NCI-H2107 treated with DMSO at 0.1 percent for 48 hours (cell line): ENCODE data around the gene UBE2G2.
A peak's percentile ranks its signal among the peaks of the same experiment; 100 is the strongest.

ENCODE experiments used
- DNase-seq: peaks from one replicate; lab custom pipeline; 2025; ENCODE audit not compliant: unreplicated experiment; lab: John Stamatoyannopoulos, UW

UBE2G2 gene

DNA sequence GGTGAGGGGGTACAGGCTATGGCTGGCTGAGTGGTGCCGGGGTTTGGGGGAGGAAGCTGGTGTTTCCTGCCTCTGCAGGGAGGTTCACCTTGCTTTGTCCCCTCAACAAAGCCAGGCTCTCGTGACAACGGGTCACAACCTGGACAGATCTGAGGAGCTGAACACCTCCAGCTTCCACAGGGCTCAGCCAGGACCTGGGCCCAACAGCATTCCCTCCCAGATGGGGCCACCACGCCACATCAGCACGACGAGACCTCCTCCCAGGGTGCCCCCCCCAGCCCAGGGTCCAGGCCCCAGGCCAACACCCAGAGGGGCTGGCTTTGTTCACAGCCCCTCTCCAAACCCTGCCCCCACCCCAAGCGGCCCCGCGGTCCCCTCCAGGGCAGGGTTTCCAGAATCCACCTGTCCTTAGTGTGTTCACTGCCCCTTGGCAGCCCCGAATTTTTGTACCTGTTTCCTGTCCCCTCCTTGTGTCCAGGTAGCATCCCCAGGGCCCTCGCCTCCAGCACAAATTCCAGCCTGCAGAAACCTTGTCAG, 34.7 kb downstream of the UBE2G2 start:
- DNase-seq: no peak

DNA sequence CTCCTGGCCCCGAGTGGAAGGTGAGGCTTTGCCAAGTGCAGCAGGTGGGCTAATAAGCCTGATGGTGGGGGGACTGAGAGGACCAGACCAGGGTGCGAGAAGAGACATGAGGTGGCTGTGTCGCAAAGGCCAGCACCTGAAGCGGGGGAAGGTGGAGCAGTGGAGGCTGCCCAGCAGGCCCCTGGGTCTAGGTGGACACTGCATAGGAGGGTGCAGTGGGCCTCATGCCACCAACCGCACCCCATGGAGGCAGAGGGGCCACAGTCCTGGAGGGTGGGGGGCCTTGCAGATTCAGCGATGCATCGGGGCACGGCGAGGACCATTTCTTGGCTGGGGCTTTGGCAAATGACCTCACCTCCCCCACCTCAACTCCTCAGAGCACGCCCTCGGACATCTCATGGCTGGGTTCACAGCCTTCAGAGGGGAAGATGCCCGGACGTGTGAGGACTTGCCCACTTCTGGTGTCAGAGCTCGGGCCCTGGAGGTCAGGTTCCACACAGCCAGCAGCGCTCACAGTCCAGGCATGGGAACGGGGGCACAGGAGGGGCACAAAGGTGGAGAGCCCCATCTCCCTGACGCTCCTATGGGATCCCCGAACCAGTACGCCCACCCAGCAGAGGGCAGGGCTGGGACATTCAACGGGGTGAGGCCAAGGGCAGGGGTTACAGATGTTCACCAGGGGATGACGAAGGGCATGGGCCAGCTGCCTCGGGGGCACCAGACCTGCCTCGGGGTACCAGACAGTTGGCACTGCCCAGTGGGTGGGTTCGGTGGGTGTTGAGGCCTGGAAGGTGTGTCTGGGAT, 35.4 kb downstream of the UBE2G2 start:
- no peak for DNase-seq

DNA sequence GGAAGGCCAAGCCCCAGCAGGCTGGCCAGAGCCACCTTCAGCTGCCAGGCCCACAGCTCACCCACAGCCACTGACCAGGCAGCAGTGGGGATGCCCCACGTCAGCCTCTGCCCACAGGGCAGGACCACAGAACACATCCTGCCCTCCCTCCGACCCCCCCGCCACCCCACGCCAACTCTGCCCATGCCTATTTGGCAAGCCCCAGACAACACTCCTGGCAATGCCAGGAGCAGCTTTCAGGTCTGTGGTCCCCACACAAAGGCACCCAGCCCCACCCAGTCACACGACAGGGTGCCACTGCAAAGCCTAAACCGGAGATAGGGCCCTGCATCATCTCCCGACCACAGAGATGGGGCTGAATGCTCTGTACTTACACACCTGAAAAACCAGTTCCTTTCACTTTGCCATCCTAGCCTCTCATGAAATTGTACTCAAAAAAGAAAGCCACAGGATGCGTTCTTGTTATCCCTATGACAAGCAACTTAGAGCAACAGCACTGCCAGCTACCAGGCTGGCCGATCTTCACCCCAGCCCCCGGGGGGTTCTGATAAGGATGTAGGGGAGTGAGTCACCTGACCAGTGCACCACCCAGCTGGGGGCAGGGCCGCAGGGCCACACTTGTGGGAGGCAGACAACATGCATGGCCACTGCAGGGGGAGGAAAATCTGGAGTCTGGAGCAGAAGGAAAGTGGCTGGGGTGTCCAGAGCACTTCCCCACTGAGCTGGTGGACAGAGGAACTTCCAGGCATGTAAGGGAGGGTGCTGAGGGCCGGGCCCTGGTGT, 36.2 kb downstream of the UBE2G2 start:
- peak; percentile 53 for DNase-seq

DNA sequence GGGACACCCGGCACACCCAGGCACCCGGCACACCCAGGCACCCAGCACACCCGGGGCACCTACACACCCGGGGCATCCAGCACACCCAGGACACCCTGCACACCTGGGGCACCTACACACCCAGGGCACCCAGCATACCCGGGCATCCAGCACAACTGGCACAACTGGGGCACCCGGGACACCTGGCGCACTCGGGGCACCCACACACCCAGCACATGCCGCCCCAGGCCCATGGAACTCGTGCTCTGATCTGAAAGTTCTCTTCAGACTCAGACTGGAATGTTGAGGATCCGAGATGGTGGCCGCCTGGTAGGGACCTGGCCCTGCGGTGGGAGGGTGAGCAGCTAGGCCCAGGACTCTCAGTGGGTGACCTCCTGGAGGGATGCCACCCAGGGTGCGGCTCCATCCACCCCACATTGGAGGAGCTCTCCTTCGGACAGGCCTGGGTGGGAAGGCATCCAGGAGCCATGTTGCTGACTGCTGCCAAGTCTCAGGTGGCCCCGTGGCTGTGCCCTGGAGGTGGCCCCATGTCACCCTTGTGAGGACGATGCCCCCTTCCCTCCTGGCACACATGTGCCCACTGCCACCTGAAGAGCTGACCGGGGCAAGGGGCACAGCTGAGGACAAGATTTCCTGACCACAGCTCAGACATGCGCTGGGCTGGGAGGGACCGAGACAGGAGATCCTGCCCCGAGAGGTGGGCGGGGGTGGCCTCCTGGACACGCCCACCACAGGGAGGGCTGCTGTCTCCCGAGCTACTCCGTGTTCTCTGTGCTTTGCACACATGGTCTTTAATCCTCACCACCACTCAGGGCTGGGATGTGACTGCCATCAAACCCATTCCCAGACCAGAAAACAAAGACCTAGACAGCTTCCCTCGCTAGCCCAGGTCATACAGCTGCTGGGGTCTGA, 37.0 kb downstream of the UBE2G2 start:
- no peak for DNase-seq

DNA sequence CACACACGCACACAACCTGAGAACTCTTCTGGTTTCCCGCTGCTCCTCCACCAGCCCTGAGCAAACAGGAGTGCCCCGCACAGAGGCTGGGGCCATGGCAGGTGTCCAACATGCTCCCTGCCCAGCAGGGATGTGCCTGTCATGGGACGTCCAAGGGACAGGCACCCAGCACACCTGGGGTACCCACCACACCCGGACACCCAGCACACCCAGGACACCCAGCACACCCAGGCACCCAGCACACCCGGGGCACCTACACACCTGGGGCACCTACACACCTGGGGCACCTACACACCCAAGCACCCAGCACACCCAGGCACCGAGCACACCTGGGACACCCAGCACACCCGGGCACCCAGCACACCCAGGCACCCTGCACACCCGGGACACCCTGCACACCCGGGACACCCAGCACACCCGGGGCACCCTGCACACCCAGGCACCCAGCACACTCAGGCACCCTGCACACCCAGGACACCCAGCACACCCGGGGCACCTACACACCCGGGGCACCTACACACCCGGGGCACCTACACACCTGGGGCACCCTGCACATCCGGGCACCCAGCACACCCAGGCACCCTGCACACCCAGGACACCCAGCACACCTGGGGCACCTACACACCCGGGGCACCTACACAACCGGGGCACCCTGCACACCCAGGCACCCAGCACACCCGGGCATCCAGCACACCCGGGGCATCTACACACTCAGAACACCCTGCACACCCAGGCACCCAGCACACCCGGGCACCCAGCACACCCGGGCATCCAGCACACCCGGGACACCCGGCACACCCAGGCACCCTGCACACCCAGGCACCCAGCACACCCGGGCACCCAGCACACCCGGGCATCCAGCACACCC, 37.9 kb downstream of the UBE2G2 start:
- DNase-seq: no peak

DNA sequence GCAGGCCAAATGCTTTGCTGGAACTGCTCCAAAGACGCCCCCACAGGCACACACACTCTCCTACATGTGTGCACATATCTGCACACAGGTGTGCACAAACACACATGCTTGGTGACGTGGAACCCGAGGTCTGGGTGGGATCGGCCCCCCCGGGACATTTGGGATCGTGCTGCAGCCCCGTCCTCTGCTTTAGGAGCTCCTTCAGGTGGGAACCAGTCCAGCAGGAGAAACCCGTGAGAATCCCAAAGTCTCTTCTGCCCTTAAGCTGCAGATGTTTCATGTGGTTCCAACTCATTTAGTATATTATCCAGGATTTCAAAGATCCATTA, 38.6 kb downstream of the UBE2G2 start:
- no peak for DNase-seq

DNA sequence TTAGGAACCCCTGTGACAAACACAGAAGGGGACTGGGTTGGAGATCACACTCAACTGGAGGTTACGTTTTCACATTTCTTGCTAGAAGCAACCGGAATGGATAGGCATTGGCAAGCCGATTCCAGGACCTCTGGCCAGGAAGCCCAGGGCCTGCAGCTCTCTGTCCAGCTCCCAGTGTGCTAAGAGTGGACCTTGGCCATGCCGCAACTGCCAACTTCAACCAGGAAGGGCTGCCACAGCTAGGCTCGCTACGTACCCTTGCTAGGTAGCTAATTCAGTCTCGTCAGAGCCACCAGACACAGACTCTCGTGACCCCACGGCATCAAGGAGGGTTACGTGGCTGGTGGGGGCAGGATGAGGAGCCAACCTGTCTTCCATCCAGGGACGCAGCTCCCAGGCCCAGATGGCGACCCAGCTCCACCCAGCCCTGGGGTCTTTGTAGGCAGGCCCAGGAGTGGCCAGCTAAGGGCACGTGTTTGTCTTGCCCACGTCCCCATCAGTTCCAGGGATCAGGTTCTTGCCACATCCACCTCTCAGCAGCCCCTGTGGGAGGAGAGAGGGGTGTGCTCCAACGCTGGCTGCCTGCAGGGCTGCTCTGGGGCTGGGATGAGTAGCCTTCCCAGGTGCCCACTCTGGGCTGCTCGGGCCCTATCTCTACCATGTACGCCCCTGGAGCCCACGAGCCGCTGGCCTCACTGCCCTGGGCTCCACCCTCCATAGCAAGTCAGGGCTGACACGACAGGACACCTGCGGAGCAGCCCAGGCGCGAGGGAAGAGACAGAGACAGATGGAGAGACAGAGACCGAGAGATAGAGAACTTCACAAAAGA, 39.2 kb downstream of the UBE2G2 start:
- no peak for DNase-seq

DNA sequence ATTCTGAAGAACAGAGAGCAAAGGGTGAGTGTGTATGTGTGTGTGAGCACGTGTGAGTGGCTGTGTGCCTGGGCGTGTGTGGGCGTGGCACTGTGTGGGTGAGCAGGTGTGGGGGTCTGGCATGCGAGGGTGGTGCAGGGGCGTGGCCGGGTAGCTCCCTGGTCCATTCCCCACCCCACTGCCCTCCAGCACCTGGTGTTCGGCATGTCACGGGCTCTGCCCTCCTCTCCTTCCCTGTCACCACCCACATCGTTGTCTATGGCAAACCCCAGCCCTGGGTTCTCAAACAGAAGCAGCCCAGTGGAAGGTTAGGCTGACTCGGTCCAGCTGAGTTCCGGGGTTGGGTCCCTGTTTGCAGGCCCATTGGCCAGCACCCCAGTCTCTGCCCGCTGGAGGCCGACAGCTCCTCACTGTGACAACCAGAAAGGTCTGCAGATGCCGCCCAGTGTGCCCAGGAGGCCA, 39.8 kb downstream of the UBE2G2 start:
- DNase-seq: no peak

DNA sequence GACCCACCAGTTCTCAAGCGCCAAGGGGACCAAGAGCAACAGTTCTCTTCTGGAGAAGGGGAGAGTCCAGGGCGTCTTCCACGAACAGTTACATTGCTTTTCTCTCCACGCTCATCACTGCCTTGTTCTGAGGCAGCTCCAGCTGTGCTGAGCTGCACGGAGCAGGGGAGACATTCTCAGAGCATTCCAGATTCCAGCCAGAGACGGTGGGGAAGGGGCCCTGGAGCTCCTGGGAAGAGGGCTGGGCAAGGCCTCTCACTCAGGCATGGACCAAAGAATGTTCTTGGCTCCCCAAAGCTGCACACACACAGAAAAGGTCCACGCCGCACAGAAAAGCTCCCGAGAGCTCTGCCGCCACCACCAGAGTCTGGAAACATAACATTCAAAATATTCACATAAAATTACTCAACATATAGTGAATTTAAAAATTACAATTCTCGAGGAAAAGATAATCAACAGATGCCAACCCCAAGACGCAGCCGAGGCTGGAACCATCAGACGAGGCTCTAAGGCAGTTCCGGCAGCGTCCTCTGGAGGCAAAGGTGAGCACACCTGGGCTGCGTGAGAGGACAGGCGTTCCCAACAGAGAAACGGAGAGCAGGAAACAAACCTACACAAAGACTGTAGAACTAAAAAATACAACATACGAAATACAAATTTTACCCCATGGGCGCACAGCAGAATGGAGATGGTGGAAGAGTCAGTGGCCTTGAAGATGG, 40.5 kb downstream of the UBE2G2 start:
- DNase-seq: no peak

DNA sequence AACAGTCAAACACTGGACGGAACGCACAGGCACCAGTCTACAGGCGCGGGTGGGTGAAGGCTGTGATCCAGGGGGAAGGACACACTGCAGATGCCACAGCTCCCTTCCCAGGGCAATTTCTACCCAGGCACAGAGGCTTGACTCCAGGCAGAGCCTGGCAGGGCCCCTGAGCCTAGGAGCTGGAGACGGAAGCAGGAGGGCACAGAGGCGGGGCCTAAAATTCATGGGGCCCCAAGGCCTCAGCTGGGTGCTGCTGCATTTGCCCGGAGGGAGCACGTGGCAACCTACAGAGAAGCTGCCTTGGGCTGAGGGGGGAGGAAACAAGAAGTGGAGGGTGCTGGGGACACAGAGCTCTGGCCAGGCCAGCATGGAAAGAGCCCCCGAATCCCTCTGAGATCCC, 41.2 kb downstream of the UBE2G2 start:
- no peak for DNase-seq

DNA sequence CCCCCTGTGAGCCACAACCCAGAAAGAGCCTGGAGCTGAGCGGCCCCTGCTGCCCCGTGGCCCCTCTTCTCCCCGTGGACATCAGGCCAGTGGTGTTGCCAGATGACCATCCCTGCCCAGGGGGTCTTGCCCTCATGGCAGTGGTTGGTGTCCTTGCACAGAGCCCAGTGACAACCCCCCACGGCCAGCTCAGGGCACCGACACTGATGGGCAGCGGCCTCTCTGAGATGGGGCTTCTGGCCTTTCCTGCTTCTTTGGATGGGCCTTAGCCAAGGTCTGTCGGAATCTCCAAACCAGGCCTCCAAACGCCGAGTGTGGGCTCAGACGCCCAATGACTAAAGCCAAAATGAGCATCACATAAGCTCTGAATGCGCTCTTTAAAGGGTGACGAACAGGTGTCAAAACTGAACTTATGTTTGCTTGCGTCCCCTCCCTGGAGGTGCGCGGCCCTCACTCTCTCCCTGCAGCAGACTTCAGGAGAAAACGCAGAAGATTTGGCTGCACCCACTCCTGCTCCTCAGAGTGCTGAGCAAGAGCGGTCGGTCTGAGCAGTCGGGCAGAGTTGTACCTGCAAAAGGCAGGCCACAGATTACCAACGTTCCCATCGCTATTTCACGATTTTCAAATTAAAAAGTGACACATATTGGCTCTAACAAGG, 41.9 kb downstream of the UBE2G2 start:
- no peak for DNase-seq

DNA sequence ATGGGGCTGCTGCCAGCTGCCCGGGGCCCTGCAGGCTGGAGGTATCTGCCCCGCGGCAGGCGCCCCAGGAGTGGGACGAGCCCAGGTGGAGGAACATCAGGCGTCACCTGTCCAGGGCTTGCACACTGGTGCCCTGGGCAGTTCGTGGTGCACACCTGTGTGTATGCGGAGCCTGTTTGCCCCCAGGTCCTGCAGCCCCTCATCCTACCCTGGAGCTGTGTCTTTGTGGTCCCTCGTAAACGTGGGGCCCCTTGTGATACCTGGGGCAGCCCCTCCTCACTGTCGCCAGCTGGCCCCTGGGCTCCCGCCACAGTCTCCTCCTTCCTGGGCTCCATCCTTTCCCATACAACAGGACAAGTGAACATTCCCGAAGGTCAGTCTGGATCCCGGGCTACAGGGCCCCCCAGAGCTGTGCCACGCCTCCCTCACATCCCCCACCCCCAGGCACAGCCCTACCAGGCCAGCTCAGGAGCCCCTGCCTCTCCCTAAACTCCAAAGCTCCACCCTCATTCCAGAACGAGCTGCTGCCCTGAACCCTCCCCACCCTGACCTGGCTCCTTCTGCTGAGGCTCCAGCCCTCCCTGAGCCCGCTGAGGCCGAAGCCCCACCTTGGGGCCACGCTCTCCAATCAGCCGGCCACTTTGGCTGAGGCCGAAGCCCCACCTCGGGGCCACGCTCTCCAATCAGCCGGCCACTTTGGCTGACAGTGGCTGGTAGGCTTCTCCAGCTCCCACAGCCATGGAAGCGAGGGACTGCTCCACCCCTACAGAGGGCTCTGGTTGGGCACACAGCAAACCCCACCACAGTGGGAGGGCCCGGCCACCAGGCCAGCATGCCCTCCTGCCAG, 42.6 kb downstream of the UBE2G2 start:
- no peak for DNase-seq

DNA sequence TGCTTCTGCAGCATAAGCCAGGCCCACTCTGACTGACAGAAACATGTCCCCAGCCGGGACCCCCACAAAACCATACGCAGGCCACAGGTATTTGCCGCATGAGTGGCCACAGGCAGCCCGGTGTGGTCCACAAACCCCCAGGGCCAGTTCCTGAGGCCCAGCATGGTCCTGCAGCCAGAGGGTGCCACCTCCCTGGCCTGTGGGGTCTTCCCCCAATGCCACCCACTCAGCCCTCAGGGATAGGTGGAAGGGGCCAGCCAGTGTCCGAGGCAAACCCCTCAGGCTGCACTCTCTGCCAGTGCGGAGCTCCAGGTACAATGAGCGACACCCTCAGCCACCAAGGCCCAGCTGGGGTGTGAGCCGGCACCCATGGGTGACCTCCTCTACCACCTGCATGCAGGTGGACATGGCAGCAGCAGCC, 43.5 kb downstream of the UBE2G2 start:
- DNase-seq: no peak

DNA sequence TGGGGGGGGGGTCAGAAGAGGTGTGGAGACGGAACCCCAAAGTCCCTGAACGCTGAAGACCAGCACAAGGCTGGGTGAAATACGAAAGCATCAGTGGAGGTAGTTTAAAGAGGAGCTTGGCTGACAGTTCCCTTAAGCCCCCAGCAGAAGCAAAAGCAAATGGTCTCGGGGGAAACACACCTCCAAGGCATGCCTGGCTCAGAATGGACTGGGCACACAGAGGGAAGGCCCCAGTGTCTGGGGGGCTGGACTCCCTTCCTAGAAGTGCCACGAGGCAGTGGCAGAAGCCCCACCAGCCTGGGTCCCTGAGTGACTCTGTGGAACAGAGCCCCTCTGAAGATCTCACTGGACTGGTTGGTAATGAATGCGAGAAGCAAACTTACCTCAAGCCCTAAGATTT, 43.9 kb downstream of the UBE2G2 start:
- DNase-seq: no peak

DNA sequence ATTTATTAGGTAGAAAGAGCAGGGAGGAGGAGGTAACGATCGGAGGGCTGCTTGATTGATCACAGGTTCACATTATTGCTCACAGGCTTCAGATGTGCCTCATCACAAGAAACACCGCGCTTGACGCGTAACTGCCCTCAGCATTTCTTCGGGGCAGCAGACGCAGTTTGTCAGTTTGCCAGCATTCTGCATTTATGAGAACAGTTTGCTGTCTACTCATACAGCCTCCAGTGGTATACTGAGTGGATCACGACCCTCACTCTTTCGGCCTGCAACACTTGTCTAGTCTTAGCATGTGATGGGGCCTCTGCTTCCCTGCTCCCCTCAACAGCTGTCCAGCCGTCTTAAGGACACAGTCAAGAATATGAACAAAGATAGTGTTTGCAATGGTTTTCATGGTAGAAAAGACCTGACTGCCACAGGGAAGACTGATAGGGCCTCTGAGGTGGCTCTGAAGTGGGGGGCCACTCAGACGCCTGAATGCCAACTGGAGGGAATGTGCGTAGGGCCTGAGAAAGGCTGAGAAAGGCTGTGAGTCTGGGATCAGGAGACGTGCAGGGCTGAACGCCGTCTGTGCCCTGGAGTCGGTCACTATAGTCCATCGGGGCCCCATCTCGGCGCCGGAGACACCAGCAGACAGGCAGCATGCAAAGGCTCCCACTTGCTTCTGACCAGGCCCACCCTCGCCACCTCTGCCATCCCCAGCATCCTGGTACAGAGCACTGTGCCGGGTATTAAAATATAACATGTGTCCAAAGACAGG, 45.0 kb downstream of the UBE2G2 start:
- DNase-seq: no peak

DNA sequence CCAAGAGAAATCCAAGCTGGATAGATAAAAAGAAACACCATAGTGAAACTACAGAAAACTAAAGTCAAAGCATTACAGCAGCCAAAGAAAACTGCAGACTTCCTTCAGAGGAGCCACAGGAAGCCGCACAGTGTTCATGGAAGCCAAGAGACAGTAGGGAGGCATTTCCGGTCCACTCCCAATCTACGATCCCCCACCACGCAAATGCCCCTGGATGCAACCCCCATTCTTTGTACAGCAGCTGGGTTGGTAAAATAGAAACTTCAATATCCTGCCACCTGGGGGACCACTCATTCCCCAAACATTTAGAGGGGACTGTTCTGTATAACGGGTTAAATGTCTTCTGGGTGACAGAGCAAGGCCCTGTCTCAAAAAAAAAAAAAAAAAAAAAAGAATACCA, 46.4 kb downstream of the UBE2G2 start:
- no peak for DNase-seq

DNA sequence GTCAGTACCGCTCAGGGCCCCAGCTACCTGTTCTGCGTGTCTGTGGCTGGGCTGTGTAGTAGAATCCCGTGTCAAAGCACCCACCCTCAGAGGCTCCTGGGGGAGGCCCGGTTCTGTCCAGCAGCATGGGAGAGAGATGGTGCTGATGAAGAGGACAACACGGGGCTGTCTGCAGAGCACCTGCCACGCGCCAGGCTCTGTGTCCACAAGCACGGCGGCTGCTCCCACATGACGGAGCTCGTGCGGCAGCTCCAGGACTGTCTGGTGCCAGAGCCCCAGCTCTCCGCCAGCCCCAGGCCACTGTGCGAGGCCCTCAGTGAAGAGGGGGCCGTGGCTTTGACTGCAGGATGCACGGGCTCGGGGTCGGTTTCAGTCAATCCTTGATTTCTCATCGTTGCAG, 48.3 kb downstream of the UBE2G2 start:
- no peak for DNase-seq
